Activated CD8-positive, alpha-beta memory T cell treated with anti-CD3 and anti-CD28 coated beads, Interleukin-2, amount 50 U/mL, for 4 hours (primary cell): ENCODE data around the gene SMARCC1.

ENCODE experiments used
- DNase-seq: peaks from one replicate; pipeline ENCODE4 v3.0.0-alpha.2; 2020

SMARCC1 gene

GRCh38 chr3:47692158-47692557 is 89.5 kb downstream of the SMARCC1 start:
- DNase-seq: no peak

GRCh38 chr3:47688488-47688887 is 93.2 kb downstream of the SMARCC1 start:
- no peak for DNase-seq

GRCh38 chr3:47685037-47685436 is 96.7 kb downstream of the SMARCC1 start:
- no peak for DNase-seq

GRCh38 chr3:47681016-47681415 is 100.7 kb downstream of the SMARCC1 start:
- no peak for DNase-seq

- no peak for DNase-seq
Observed at GRCh38 chr3:47678446-47679338, 103.0 kb downstream of the SMARCC1 start.

GRCh38 chr3:47669026-47669749 is 112.5 kb downstream of the SMARCC1 start:
- no peak for DNase-seq

GRCh38 chr3:47666118-47666517 is 115.6 kb downstream of the SMARCC1 start:
- no peak for DNase-seq

GRCh38 chr3:47664519-47664918 is 117.2 kb downstream of the SMARCC1 start:
- no peak for DNase-seq

GRCh38 chr3:47663630-47664240 is 118.0 kb downstream of the SMARCC1 start:
- DNase-seq: no peak

GRCh38 chr3:47661121-47661752 is 120.5 kb downstream of the SMARCC1 start:
- no peak for DNase-seq

GRCh38 chr3:47658444-47658843 is 123.2 kb downstream of the SMARCC1 start:
- DNase-seq: no peak

GRCh38 chr3:47652142-47652541 is 129.6 kb downstream of the SMARCC1 start:
- DNase-seq: no peak

- no peak for DNase-seq
Observed at GRCh38 chr3:47650294-47650693, 131.4 kb downstream of the SMARCC1 start.

GRCh38 chr3:47647550-47647949 is 134.1 kb downstream of the SMARCC1 start:
- DNase-seq: no peak

GRCh38 chr3:47646362-47646761 is 135.3 kb downstream of the SMARCC1 start:
- DNase-seq: no peak

- DNase-seq: no peak
Observed at GRCh38 chr3:47645551-47645950, 136.1 kb downstream of the SMARCC1 start.

GRCh38 chr3:47643092-47643491 is 138.6 kb downstream of the SMARCC1 start:
- DNase-seq: no peak

GRCh38 chr3:47641739-47642138 is 140.0 kb downstream of the SMARCC1 start:
- DNase-seq: no peak

GRCh38 chr3:47636921-47637320 is 144.8 kb downstream of the SMARCC1 start:
- DNase-seq: no peak

GRCh38 chr3:47636225-47636624 is 145.5 kb downstream of the SMARCC1 start:
- DNase-seq: no peak

GRCh38 chr3:47635536-47635935 is 146.2 kb downstream of the SMARCC1 start:
- DNase-seq: no peak

GRCh38 chr3:47634996-47635395 is 146.7 kb downstream of the SMARCC1 start:
- no peak for DNase-seq

- DNase-seq: no peak
Observed at GRCh38 chr3:47630810-47631209, 150.9 kb downstream of the SMARCC1 start.
